Choroid plexus epithelial cell (primary cell): Measurements from ENCODE around the gene RNPC3.

Experiments used
- DNase-seq: peaks from one replicate; pipeline ENCODE4 v3.0.0-alpha.2; 2010; ENCODE audit warnings: low read depth
- H3K4me3 ChIP-seq: 2 replicates; pipeline ENCODE4 v1.5.1; 2011; ENCODE audit warnings: low read depth, mild to moderate bottlenecking, control low read depth, low read length, moderate library complexity
- CTCF ChIP-seq: conservative IDR thresholded peaks from 2 replicates; pipeline ENCODE4 v1.5.1; 2011; ENCODE audit warnings: low read depth, mild to moderate bottlenecking, control low read depth, inconsistent platforms, low read length, moderate library complexity

RNPC3 gene

DNA sequence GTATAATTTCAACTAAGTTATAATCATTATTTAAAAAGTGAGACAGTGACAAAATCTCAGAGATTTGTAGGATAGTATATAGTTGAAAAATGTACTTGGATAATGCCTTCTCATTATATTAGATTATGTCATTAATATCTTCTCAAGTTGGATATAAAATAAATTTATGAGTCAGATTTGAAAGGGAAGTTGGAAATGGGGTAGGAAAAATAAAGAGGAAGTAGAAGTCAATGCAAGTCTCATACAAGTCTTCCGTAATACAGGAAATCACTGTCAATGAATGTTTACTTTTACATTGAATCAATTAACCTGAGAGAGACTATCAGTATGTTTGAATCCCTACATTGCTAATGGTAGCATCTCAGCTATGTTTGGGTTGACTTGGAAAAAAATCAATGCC is 16.2 kb upstream of the RNPC3 start:
- TF ChIP-seq CTCF: no peak
- H3K4me3 ChIP-seq: no peak overlapping the region
- DNase-seq: no peak

- no peak for TF ChIP-seq CTCF
- DNase-seq: peak; percentile 64
- H3K4me3 ChIP-seq: no peak overlapping the region
Measured at GRCh38 chr1:103513711-103514110, 11.8 kb upstream of the RNPC3 start.

DNA sequence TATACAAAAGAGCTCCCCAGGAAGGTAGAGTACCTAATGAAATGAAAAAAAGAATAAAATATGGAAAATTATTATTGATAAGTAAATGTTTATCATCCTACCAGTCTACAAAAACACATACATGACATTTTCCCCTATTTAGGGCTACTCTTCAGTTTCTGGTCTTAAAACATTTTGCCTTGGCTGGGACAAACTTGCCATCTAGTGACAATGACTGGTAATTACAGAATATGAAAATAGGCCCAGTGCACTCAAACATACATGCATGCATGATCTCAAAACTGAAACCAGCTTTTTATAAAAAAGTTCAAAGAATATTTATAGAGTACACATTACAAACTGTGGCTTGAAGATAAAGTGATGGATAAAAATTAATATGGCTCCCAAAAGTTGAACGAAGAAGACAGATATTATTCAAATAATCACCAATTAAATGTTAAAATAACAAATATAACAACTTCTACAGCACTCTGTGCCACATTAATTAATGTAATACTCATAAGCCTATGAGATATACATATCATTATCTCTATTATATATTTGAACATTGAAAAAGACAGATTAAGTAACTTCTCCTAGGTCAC is 10.5 kb upstream of the RNPC3 start:
- no peak overlapping the region for H3K4me3 ChIP-seq
- TF ChIP-seq CTCF: peak; percentile 74
- peak; percentile 87 for DNase-seq

DNA sequence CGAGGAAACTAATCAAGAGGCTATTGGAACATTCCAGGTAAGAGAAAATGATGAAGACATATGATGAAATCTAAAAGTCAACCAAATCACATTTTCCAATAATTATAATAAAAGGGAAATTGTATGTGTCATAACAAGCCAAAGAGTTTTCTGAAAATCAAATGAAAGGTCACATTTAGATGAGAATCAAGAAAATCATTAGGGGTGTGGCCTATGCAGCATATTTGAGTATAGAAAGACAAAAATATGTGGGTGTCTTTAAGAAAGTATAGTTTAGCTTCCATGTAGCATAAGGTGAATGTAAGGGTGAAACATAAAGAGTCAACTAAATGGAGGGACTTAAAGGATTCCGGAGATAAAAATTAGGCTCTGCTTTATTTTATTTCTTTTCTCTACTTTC is 9.2 kb upstream of the RNPC3 start:
- no peak for DNase-seq
- no peak overlapping the region for H3K4me3 ChIP-seq
- TF ChIP-seq CTCF: no peak

DNA sequence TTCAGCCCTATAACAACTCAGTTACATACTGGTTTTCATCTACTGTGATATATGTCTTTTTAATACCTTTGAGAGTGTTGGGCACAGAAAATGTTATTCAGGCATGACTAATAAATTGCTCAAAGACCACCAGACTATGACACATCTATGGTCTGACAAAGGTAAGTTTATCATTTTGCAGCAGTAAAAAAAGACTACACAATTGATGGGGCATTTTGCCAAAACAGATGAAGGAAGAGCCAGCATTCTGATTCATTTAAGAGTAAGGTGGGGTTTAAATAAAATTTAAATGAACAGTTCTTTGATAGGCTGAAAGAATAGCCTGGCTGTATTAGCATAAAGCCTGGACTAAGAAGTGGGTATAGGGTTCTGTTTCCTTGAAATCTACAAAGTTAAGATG is 8.8 kb upstream of the RNPC3 start:
- no peak overlapping the region for H3K4me3 ChIP-seq
- DNase-seq: peak; percentile 25
- TF ChIP-seq CTCF: no peak

DNA sequence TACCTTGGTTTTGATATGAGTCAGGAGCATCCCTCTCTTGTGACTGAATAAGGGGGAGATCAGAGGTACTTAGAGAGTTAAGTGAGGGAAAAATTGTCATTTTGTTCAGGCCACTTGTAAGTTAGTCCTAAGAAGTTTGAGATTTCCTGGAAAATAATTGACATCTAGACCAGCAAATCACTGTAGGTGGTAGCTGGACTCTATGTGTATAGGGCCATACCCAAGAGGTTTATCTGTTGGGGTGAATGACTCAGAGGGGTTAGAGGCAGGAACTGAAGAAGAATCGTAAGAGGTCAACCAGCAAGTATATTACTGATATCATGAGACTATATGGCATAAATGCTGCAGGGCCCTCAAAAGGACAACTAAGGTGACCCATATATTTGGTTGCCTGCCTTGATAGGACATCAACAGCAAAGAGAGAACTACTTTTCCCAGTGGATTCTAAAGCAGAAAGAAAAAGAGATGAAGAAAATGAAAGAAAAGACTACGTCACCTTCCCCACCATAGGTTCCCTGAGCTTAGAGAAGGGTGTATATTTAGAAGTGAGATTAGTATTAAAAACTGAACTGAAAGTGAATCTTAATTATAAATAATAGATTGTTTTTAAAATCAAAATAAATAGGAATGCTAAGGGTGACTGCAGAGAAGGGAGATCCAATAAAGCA is 8.0 kb upstream of the RNPC3 start:
- H3K4me3 ChIP-seq: no peak overlapping the region
- peak; percentile 43 for DNase-seq
- TF ChIP-seq CTCF: no peak

- no peak for TF ChIP-seq CTCF
- no peak for DNase-seq
- H3K4me3 ChIP-seq: no peak overlapping the region
Measured at GRCh38 chr1:103520822-103521221, 4.7 kb upstream of the RNPC3 start.
